AG04449 (cell line): ENCODE measurements around the gene ARL6IP4.
"Not testable (repeated sequence)": the region's sequence is repeated elsewhere in the genome, so short reads cannot be mapped to it uniquely, and the experiment has no call there.

ENCODE experiments used
- CTCF ChIA-PET: fragments of 350-600 bp; formaldehyde crosslinking; extraction: SDS; loops from one replicate; lab custom pipeline; 2021; ENCODE audit warnings: antibody characterized with exemption; lab: Yijun Ruan, JAX
- POLR2A ChIA-PET: fragments of 400-600, 350-600 bp; formaldehyde crosslinking; extraction: SDS; loops from one replicate; lab custom pipeline; 2020; ENCODE audit warnings: antibody characterized with exemption, inconsistent platforms; lab: Yijun Ruan, JAX
- DNase-seq: peaks from one replicate; pipeline ENCODE4 v3.0.0-alpha.2; 2010; ENCODE audit warnings: low read depth, low spot score
- H3K4me3 ChIP-seq: 2 replicates; pipeline ENCODE4 v1.5.1; 2011; ENCODE audit warnings: low read depth, mild to moderate bottlenecking, control low read depth, low read length
- TF ChIP-seq, protein P1 (sequence below): IDR thresholded peaks from one replicate; pipeline ENCODE4 v1.5.1; 2011; ENCODE audit warnings: mild to moderate bottlenecking, moderate library complexity, low read length, control low read depth, inconsistent platforms; ENCODE audit not compliant: insufficient read depth; ENCODE audit errors: missing control alignments

ARL6IP4 gene

DNA sequence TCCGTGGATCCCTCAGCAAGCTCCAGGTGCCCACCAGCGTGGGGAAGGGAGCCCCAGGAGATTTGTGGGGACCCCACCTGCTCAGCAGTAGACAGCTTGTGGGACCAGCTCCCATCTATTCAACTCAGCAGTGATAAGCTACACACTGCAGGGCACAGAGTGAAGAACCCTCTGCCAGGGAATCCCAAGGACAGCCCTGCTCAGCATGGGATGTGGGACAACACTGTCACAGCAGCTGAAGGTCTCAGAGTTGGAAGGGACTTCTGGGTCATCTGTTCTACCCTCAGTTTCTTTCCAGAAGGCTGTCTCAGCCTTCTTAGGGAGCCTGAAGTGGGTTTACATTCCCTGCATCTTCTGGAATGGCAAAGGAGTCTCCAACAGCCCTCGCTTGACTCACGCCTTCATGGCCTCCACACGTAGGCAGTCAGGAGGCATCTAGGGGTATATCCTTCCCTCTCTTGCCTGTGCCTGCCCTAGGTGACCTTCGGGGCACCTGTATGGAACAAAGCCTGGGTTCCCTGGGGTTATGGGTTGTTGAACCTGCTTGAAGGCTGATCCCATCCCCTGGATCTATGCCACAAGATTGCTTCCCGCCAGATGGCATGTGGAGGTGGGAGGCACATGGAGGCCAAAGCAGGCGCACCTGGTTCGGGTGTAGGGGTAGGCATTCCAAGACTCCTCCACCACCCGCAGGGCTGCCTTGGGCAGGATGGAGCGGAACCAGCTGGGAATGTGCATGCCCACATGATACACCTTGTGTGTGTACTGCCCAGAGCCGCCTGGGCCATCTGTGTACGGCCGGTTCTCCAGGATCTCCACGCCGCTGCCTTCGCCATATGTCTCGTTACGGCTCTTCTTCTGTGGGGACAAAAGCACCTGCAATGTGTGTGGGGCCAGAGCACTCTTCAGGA, 33.0 kb downstream of the ARL6IP4 start:
- TF ChIP-seq, protein P1, sequence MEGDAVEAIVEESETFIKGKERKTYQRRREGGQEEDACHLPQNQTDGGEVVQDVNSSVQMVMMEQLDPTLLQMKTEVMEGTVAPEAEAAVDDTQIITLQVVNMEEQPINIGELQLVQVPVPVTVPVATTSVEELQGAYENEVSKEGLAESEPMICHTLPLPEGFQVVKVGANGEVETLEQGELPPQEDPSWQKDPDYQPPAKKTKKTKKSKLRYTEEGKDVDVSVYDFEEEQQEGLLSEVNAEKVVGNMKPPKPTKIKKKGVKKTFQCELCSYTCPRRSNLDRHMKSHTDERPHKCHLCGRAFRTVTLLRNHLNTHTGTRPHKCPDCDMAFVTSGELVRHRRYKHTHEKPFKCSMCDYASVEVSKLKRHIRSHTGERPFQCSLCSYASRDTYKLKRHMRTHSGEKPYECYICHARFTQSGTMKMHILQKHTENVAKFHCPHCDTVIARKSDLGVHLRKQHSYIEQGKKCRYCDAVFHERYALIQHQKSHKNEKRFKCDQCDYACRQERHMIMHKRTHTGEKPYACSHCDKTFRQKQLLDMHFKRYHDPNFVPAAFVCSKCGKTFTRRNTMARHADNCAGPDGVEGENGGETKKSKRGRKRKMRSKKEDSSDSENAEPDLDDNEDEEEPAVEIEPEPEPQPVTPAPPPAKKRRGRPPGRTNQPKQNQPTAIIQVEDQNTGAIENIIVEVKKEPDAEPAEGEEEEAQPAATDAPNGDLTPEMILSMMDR: no peak
- H3K4me3 ChIP-seq: no peak overlapping the region
- ChIA-PET CTCF (interaction anchor here (1.1 to 1.4 kb wide), 2 partner anchors 225 to 227 kb away, joined by 3 read pairs; no protein-coding TSS in a partner anchor), POLR2A (no interaction called here)
- DNase-seq: no peak

- CTCF ChIA-PET: interaction anchor here (1.4 kb wide), 1 partner anchor 28 kb away, joined by 4 read pairs; no protein-coding TSS in a partner anchor
- POLR2A ChIA-PET, H3K4me3 ChIP-seq, DNase-seq: not testable (repeated sequence)
Measured at GRCh38 chr12:123014473-123014872, 34.0 kb downstream of the ARL6IP4 start.

GRCh38 chr12:123017753-123018152, 37.3 kb downstream of the ARL6IP4 start:
- CTCF ChIA-PET: no interaction called here
- no peak overlapping the region for H3K4me3 ChIP-seq
- POLR2A ChIA-PET: no interaction called here
- no peak for DNase-seq
- TF ChIP-seq, protein P1: no peak

GRCh38 chr12:123019841-123020138, 39.3 kb downstream of the ARL6IP4 start:
- ChIA-PET POLR2A (no interaction called here), CTCF (interaction anchor here (1.2 kb wide), 1 partner anchor 23 kb away, joined by 5 read pairs; no protein-coding TSS in a partner anchor)
- no peak for DNase-seq
- TF ChIP-seq, protein P1: no peak
- no peak overlapping the region for H3K4me3 ChIP-seq

GRCh38 chr12:123021688-123022604, 41.5 kb downstream of the ARL6IP4 start:
- TF ChIP-seq, protein P1: no peak
- ChIA-PET CTCF (no interaction called here), POLR2A (no interaction called here)
- no peak for DNase-seq
- no peak overlapping the region for H3K4me3 ChIP-seq

DNA sequence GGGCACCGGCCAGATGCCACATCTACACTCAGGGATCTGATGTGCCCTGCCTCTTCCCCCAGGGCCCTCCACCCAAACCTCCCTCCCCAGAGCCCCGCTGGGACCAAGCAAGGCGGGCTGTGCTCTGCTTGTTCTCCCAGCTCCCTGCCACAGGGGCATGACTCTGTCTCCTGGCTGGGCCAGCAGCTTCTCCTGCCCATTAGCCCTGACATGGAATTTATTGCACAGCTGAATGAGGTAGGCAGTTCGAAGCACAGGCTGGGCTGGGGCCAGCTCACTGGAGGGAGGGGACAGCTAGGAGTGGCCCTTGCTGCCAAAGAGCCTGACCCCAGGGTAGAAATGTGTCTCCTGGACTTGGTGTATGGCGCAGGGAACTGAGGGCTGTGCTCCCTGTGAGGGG, 42.4 kb downstream of the ARL6IP4 start:
- TF ChIP-seq, protein P1: no peak
- no peak for DNase-seq
- ChIA-PET POLR2A (no interaction called here), CTCF (no interaction called here)
- no peak overlapping the region for H3K4me3 ChIP-seq
